OCI-M2 (cell line): Measurements from ENCODE around the gene CPTP.
"Not testable (repeated sequence)": the region's sequence is repeated elsewhere in the genome, so short reads cannot be mapped to it uniquely, and the experiment has no call there.

ENCODE experiments used
- DNase-seq: peaks from one replicate; lab custom pipeline; 2025; ENCODE audit not compliant: unreplicated experiment; lab: John Stamatoyannopoulos, UW

The CPTP gene

GRCh38 chr1:1305300-1306069 is 19.1 kb upstream of the CPTP start:
- DNase-seq: no peak

- no peak for DNase-seq
These were observed 18.4 kb upstream of the CPTP start for GRCh38 chr1:1306070-1306660.

GRCh38 chr1:1306661-1307260 is 17.8 kb upstream of the CPTP start:
- no peak for DNase-seq

GRCh38 chr1:1307261-1307922 is 17.2 kb upstream of the CPTP start:
- no peak for DNase-seq

GRCh38 chr1:1307923-1308755 is 16.5 kb upstream of the CPTP start, which contains the start of the genes ACAP3 and PUSL1:
Gene ACAP3 (minus strand): TSS chr1:1307930. CDS start chr1:1307815, 115 bp downstream.
Gene PUSL1 (plus strand): TSS chr1:1308597. CDS start chr1:1308644, 47 bp downstream.
- DNase-seq: peak; percentile 14

GRCh38 chr1:1308756-1309250 is 15.8 kb upstream of the CPTP start:
- DNase-seq: no peak

GRCh38 chr1:1309251-1310108 is 15.1 kb upstream of the CPTP start:
- DNase-seq: no peak

GRCh38 chr1:1310109-1310385 is 14.6 kb upstream of the CPTP start:
- no peak for DNase-seq

GRCh38 chr1:1310476-1311053 is 14.0 kb upstream of the CPTP start:
- no peak for DNase-seq

- DNase-seq: no peak
These were observed 13.2 kb upstream of the CPTP start for GRCh38 chr1:1311107-1312104.

- no peak for DNase-seq
These were observed 11.9 kb upstream of the CPTP start for GRCh38 chr1:1312450-1313314.

GRCh38 chr1:1313500-1314236 is 10.9 kb upstream of the CPTP start:
- DNase-seq: no peak

GRCh38 chr1:1314237-1314586 is 10.4 kb upstream of the CPTP start:
- DNase-seq: no peak

GRCh38 chr1:1314678-1315335 is 9.8 kb upstream of the CPTP start:
- no peak for DNase-seq

GRCh38 chr1:1315435-1315954 is 9.1 kb upstream of the CPTP start:
- no peak for DNase-seq

- not testable (repeated sequence) for DNase-seq
These were observed 8.4 kb upstream of the CPTP start for GRCh38 chr1:1316199-1316598.
